Hepatocyte (in vitro differentiated cells): ENCODE results near the gene SMARCA5.

ENCODE experiments used
- CTCF ChIP-seq: fragments of 200-600 bp; sonication (generic); IDR thresholded peaks from 2 replicates; pipeline ENCODE4 v1.5.1; 2016; ENCODE audit warnings: antibody characterized with exemption, mild to moderate bottlenecking; ENCODE audit not compliant: poor library complexity
- EZH2 ChIP-seq: fragments of 200-600 bp; sonication (generic); IDR thresholded peaks from 2 replicates; pipeline ENCODE4 v1.6.1; 2016; ENCODE audit warnings: antibody characterized with exemption, mild to moderate bottlenecking, borderline replicate concordance
- EZH2phosphoT487 ChIP-seq: fragments of 200-600 bp; sonication (generic); IDR thresholded peaks from one replicate; pipeline ENCODE4 v1.6.1; 2018; ENCODE audit warnings: antibody characterized with exemption, mild to moderate bottlenecking, low read depth, moderate library complexity; ENCODE audit not compliant: unreplicated experiment, severe bottlenecking

- no peak for TF ChIP-seq CTCF
- no peak for TF ChIP-seq EZH2
- TF ChIP-seq EZH2phosphoT487: no peak
Observed at GRCh38 chr4:143586080-143586479, 72.6 kb downstream of the SMARCA5 start.
